ENCODE data around the gene EPHB2.

Gene EPHB2

GRCh38 chr1:22886211-22886610 lies 175.6 kb downstream of the EPHB2 start:
- no peaks in the 10 kb centered on the region for H3K9me3 ChIP-seq (ENCODE audit: control insufficient read depth, low read length)

DNA sequence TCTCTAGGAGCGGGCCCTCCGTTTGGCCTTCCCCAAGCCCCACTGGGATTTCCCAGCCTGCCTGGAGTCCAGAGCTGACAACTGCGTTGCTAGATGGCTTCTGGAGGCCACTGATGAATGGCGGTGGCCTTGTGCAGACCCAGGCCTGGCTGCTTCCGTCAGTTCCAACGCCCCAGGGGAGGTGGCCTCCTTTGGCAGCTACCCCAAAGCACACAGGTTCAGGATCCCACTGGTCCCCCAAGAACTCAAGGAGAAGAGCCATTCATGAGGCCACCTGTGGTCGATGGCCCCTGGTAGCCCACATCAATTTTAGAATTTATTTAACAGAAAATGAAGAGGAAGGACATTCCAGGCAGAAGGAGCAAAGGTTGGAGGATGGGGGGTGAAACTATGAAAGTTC lies 176.9 kb downstream of the EPHB2 start:
- no peaks in the 10 kb centered on the region for H3K9me3 ChIP-seq (ENCODE audit: control insufficient read depth, low read length)
- 74% methylated on average over 6 of the region's 7 CpGs for WGBS
- no peak overlapping the region for H3K23ac ChIP-seq (ENCODE audit: low read length in 2 of 2)
- H3K27me3 ChIP-seq (ENCODE audit: control insufficient read depth in 1 of 2, insufficient read depth in 1 of 2, low read length in 2 of 2): peaks cover 0 to 36% of the 10 kb centered on the region in 2 experiments
- H3K9ac ChIP-seq (ENCODE audit: low read length): no peak overlapping the region
- no peak overlapping the region for H3K27ac ChIP-seq (ENCODE audit: low read length, poor library complexity, severe bottlenecking)
- no peak overlapping the region for H3K18ac ChIP-seq (ENCODE audit: low read depth in 1 of 2, low read length in 2 of 2)
- no peak overlapping the region for H2BK5ac ChIP-seq (ENCODE audit: low read depth, low read length, poor library complexity, severe bottlenecking)
- peak overlapping the region; percentile 78 for H2AK5ac ChIP-seq (ENCODE audit: low read length, severe bottlenecking)
- no peak overlapping the region for H3K4ac ChIP-seq (ENCODE audit: low read depth in 1 of 2, low read length in 2 of 2)
- no peak overlapping the region for H3K14ac ChIP-seq (ENCODE audit: low read length in 2 of 2)
- DNase-seq: no peak
- no peak overlapping the region for H3K4me3 ChIP-seq (ENCODE audit: insufficient read depth in 1 of 2, low read depth in 1 of 2, low read length in 2 of 2)
- no peak overlapping the region for H4K91ac ChIP-seq (ENCODE audit: low read length)
- H2AFZ ChIP-seq (ENCODE audit: low read depth, low read length): no peak overlapping the region
- H3K36me3 ChIP-seq (ENCODE audit: control insufficient read depth in 1 of 2, insufficient read depth in 2 of 2, low read depth in 1 of 2, low read length in 2 of 2): peaks cover 0 to 42% of the 10 kb centered on the region in 2 experiments
- no peak overlapping the region for H2BK15ac ChIP-seq (ENCODE audit: low read depth, poor library complexity, severe bottlenecking)
- H3K4me1 ChIP-seq (ENCODE audit: control insufficient read depth, insufficient read depth, low read depth, low read length): peaks cover 22% of the 10 kb centered on the region
- no peak overlapping the region for H2BK120ac ChIP-seq (ENCODE audit: low read depth, low read length)
- no peak overlapping the region for H2BK12ac ChIP-seq (ENCODE audit: low read length in 2 of 2)
- H4K8ac ChIP-seq (ENCODE audit: low read length): no peak overlapping the region
- H3K79me1 ChIP-seq (replicated peaks; ENCODE audit: low read length, poor library complexity, severe bottlenecking): peaks cover 3% of the 10 kb centered on the region
- H3K4me2 ChIP-seq (ENCODE audit: low read length, poor library complexity, severe bottlenecking): no peak overlapping the region

More at GRCh38 chr1:22886211-22886610, 175.6 kb downstream of the EPHB2 start:
- no peak overlapping the region for H4K8ac ChIP-seq (ENCODE audit: low read length)
- H2BK15ac ChIP-seq (ENCODE audit: low read depth, poor library complexity, severe bottlenecking): no peak overlapping the region
- H3K4ac ChIP-seq (ENCODE audit: low read depth in 1 of 2, low read length in 2 of 2): no peak overlapping the region
- H2BK5ac ChIP-seq (ENCODE audit: low read depth, low read length, poor library complexity, severe bottlenecking): no peak overlapping the region
- H4K91ac ChIP-seq (ENCODE audit: low read length): no peak overlapping the region
- no peak overlapping the region for H3K14ac ChIP-seq (ENCODE audit: low read length in 2 of 2)
- H2AK5ac ChIP-seq (ENCODE audit: low read length, severe bottlenecking): peak overlapping the region; percentile 67
- H3K4me1 ChIP-seq (ENCODE audit: control insufficient read depth, insufficient read depth, low read depth, low read length): peaks cover 22% of the 10 kb centered on the region
- H3K79me1 ChIP-seq (replicated peaks; ENCODE audit: low read length, poor library complexity, severe bottlenecking): peaks cover 3% of the 10 kb centered on the region
- peak; percentile 25 for DNase-seq
- H3K27ac ChIP-seq (ENCODE audit: low read length, poor library complexity, severe bottlenecking): no peak overlapping the region
- no peak overlapping the region for H3K4me3 ChIP-seq (ENCODE audit: insufficient read depth in 1 of 2, low read depth in 1 of 2, low read length in 2 of 2)
- H3K4me2 ChIP-seq (ENCODE audit: low read length, poor library complexity, severe bottlenecking): no peak overlapping the region
- H3K9ac ChIP-seq (ENCODE audit: low read length): no peak overlapping the region
- H3K36me3 ChIP-seq (ENCODE audit: control insufficient read depth in 1 of 2, insufficient read depth in 2 of 2, low read depth in 1 of 2, low read length in 2 of 2): peaks cover 0 to 46% of the 10 kb centered on the region in 2 experiments
- H2AFZ ChIP-seq (ENCODE audit: low read depth, low read length): no peak overlapping the region
- H2BK12ac ChIP-seq (ENCODE audit: low read length in 2 of 2): no peak overlapping the region
- WGBS: 70% methylated on average over 6 of the region's 6 CpGs
- no peak overlapping the region for H3K18ac ChIP-seq (ENCODE audit: low read depth in 1 of 2, low read length in 2 of 2)
- no peak overlapping the region for H2BK120ac ChIP-seq (ENCODE audit: low read depth, low read length)
- no peak overlapping the region for H3K23ac ChIP-seq (ENCODE audit: low read length in 2 of 2)
- H3K27me3 ChIP-seq (ENCODE audit: control insufficient read depth in 1 of 2, insufficient read depth in 1 of 2, low read length in 2 of 2): peaks cover 0 to 36% of the 10 kb centered on the region in 2 experiments

- H3K4me3 ChIP-seq (ENCODE audit: insufficient read depth in 1 of 2, low read depth in 1 of 2, low read length in 2 of 2): no peak overlapping the region
Observed at GRCh38 chr1:22888320-22889075, 177.9 kb downstream of the EPHB2 start.

GRCh38 chr1:22889213-22889827 lies 178.7 kb downstream of the EPHB2 start:
- peak overlapping the region; percentile 58 for H2AK5ac ChIP-seq (ENCODE audit: low read length, severe bottlenecking)
- no peak overlapping the region for H4K8ac ChIP-seq (ENCODE audit: low read length)
- DNase-seq: peak; percentile 54
- H2BK120ac ChIP-seq (ENCODE audit: low read depth, low read length): no peak overlapping the region
- no peak overlapping the region for H3K23ac ChIP-seq (ENCODE audit: low read length in 2 of 2)
- H3K79me1 ChIP-seq (replicated peaks; ENCODE audit: low read length, poor library complexity, severe bottlenecking): peaks cover 3% of the 10 kb centered on the region
- no peak overlapping the region for H3K4me2 ChIP-seq (ENCODE audit: low read length, poor library complexity, severe bottlenecking)
- H2BK15ac ChIP-seq (ENCODE audit: low read depth, poor library complexity, severe bottlenecking): no peak overlapping the region
- H2BK5ac ChIP-seq (ENCODE audit: low read depth, low read length, poor library complexity, severe bottlenecking): peak overlapping the region; percentile 1
- 87% methylated on average over 3 of the region's 3 CpGs for WGBS
- H3K14ac ChIP-seq (ENCODE audit: low read length in 2 of 2): no peak overlapping the region
- H2AFZ ChIP-seq (ENCODE audit: low read depth, low read length): no peak overlapping the region
- H3K9ac ChIP-seq (ENCODE audit: low read length): no peak overlapping the region
- peaks cover 0 to 42% of the 10 kb centered on the region in 2 experiments for H3K36me3 ChIP-seq (ENCODE audit: control insufficient read depth in 1 of 2, insufficient read depth in 2 of 2, low read depth in 1 of 2, low read length in 2 of 2)
- no peak overlapping the region for H2BK12ac ChIP-seq (ENCODE audit: low read length in 2 of 2)
- H3K27ac ChIP-seq (ENCODE audit: low read length, poor library complexity, severe bottlenecking): peak overlapping the region; percentile 58
- H3K4me1 ChIP-seq (ENCODE audit: control insufficient read depth, insufficient read depth, low read depth, low read length): peaks cover 21% of the 10 kb centered on the region
- no peak overlapping the region for H4K91ac ChIP-seq (ENCODE audit: low read length)
- no peak overlapping the region for H3K18ac ChIP-seq (ENCODE audit: low read depth in 1 of 2, low read length in 2 of 2)
- no peak overlapping the region for H3K4me3 ChIP-seq (ENCODE audit: insufficient read depth in 1 of 2, low read depth in 1 of 2, low read length in 2 of 2)
- H3K4ac ChIP-seq (ENCODE audit: low read depth in 1 of 2, low read length in 2 of 2): no peak overlapping the region
- peaks cover 3% of the 10 kb centered on the region for H3K9me3 ChIP-seq (ENCODE audit: control insufficient read depth, low read length)
- H3K27me3 ChIP-seq (ENCODE audit: control insufficient read depth in 1 of 2, insufficient read depth in 1 of 2, low read length in 2 of 2): peaks cover 0 to 26% of the 10 kb centered on the region in 2 experiments

More at GRCh38 chr1:22888320-22889075, 177.9 kb downstream of the EPHB2 start:
- WGBS: 69% methylated on average over 6 of the region's 8 CpGs
- Histone ChIP-seq H2BK5ac (ENCODE audit: low read depth, low read length, poor library complexity, severe bottlenecking) (peak overlapping the region; percentile 1), H4K91ac (ENCODE audit: low read length) (no peak overlapping the region), H2AFZ (ENCODE audit: low read depth, low read length) (no peak overlapping the region), H2AK5ac (ENCODE audit: low read length, severe bottlenecking) (no peak overlapping the region), H3K79me1 (replicated peaks; ENCODE audit: low read length, poor library complexity, severe bottlenecking) (peaks cover 3% of the 10 kb centered on the region), H3K27ac (ENCODE audit: low read length, poor library complexity, severe bottlenecking) (peak overlapping the region; percentile 65), H3K27me3 (ENCODE audit: control insufficient read depth in 1 of 2, insufficient read depth in 1 of 2, low read length in 2 of 2) (peaks cover 0 to 26% of the 10 kb centered on the region in 2 experiments), H3K14ac (ENCODE audit: low read length in 2 of 2) (no peak overlapping the region), H2BK120ac (ENCODE audit: low read depth, low read length) (no peak overlapping the region), H2BK12ac (ENCODE audit: low read length in 2 of 2) (no peak overlapping the region), H3K18ac (ENCODE audit: low read depth in 1 of 2, low read length in 2 of 2) (no peak overlapping the region), H3K4me2 (ENCODE audit: low read length, poor library complexity, severe bottlenecking) (no peak overlapping the region), H3K9me3 (ENCODE audit: control insufficient read depth, low read length) (peaks cover 3% of the 10 kb centered on the region), H3K23ac (ENCODE audit: low read length in 2 of 2) (no peak overlapping the region), H3K36me3 (ENCODE audit: control insufficient read depth in 1 of 2, insufficient read depth in 2 of 2, low read depth in 1 of 2, low read length in 2 of 2) (peaks cover 0 to 41% of the 10 kb centered on the region in 2 experiments), H3K4ac (ENCODE audit: low read depth in 1 of 2, low read length in 2 of 2) (no peak overlapping the region), H2BK15ac (ENCODE audit: low read depth, poor library complexity, severe bottlenecking) (no peak overlapping the region), H4K8ac (ENCODE audit: low read length) (no peak overlapping the region), H3K4me1 (ENCODE audit: control insufficient read depth, insufficient read depth, low read depth, low read length) (peaks cover 21% of the 10 kb centered on the region), H3K9ac (ENCODE audit: low read length) (no peak overlapping the region)
- DNase-seq: peak; percentile 70

Data from mesenchymal stem cell (in vitro differentiated cells and primary cell).